ENCODE data around the gene PARD3B.

Gene PARD3B

DNA sequence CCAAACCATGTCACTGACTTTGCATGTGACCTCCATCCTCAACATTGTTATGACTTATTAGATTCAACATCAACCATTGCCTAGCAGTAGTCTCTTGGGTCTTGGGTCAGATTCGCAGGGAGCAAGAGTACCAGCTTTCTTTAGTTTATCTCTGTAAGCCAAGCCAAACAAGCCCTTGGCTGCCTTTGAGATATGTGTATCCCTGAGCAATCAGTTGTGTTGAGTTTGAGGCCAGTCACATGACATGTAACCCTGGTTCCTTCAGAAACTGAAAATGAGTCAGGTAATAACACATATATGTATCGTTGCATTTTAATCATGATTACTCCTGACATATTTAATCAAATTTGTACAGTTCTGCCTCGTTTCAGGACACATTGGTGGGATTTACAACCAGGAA, 173.3 kb downstream of the PARD3B start:
- DNase-seq: no peak

DNA sequence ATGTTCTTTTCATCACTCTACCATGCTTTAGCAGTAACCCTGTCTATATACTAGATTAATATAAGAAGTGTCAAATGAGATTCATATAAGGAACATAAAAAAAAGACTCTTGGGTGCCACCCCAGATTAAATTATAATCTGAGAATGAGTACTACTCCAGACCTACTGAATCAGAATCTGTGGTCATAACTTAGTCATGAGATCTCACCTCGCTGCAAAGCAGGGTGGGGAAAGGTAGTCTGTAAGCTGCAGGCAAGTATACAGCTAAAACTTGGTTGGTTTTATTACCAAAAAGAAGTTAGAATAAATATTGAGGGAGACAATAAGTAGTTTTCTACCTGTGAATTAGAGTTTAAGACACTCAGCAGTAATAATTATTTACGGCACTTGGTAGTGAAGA, 175.6 kb downstream of the PARD3B start:
- DNase-seq: no peak

DNA sequence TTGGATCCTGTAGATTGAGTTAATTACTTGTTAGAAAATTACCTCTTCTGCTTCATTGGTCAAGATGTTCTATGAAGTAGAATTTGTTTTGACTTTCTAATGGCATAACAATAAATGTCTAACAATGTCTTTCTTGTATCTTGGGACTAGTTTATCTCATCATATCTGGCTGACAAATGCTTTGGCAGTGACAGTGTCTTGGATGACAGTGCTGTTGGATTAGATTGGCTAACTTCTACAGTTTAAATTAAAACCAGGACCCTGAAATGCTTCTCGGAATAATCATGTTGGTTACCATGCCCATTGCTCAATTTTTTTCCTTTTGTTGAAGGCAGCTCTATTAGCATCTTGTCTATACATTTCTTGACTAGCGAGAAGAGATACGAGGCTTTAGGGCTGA, 176.9 kb downstream of the PARD3B start:
- DNase-seq: no peak

DNA sequence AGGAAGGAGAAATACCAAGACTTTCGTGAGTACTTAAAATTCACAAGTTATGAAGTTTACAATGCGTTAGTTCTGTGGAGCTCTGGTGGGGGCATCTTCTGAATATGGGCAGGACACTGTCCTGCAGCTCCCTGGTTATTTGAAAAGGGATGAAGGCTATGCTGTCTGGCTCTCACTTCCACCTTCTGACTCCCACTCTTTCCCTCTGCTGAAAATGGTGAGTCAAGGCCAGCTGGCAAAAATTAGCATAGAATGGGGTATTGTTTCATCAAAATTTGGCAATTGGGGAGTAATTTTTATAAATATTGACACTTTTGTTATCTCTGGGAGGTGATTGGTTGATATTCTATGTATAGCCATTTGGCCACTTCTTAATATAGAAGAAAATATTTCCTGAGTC, 177.4 kb downstream of the PARD3B start:
- no peak for DNase-seq

DNA sequence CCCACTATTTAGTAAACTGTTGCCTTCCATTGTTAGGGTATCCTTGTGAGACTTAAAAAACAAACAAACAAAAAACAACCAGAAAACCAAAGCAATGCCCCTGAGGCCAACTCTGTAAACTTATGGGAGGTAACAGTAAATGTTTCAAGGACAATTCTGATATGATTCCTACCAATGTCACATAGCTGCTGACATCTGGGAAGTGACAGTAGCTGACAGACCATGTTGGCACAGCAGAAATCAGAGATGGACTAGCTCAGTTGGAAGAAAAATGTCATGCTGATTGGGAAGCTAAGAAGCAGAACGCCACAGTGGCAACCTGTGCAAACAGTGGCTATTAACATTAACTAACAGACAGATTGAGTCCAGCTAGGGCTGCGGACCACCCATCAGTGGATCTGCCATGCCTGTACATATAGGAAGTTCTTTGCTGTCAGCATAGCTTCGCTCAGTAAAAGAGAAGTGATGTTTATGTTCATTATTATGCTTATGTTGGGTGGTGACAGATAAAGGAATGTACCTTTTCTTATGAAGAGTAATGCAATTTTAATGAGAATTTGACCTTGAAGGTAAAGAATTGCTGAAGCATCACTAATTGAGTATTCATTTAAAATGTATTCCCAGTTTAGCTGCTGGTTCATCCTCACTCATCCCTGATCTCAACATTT, 180.6 kb downstream of the PARD3B start:
- no peak for DNase-seq

DNA sequence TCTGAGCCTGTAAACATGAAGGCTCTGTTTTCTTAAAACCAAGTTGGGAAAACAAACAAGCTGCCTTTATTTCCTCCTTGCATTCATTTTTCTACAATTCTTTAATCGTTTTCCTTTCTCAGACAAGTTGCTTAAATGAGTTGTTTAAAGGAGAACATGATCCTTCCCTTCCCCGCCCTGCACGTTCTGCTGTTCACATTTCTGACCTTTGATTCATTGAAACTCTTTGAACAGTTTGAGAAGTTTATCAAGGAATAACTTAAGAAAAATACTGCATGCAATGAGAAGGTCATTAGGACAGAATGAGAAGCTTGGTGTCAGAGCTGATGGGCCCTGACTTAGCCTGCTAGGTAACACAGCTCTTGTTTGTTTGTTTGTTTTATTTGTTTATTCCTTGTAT, 181.6 kb downstream of the PARD3B start:
- no peak for DNase-seq

DNA sequence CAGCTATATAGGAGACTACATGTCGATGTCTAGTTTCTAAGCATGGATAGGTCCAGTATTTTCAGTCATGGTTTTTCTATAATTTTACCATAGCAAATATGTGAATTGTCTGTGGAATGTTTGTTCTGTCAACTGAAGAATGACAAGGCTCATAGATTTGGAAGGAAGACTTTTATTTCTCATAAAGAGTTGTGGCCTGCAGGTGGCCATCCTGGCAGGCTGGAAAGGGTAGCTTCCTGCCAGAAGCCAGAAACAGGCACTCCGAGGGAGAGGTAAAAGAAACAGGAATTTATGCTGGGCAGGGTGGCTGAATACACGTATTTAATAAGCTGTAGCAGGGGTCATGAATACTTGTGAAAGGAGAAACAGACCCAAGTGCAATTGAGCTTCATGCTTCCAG, 182.1 kb downstream of the PARD3B start:
- DNase-seq: no peak

DNA sequence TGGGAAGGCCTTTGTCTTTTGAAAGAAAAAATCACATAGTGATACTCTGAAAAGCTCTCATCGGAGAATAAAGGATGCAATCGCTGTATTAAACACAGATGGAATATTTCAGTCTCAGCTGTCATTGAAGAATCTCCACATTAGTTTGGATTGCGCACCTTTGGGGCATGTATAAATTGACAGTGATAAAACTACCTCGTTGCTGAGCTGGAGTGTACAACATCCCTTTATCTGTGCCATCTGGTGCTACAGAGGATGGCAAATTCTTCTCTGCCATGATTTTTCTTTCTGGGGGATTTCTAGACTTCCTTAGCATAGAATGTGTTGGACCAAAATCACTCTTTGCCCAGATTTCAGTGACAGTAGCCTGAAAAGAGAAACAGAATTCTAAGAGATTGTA, 185.3 kb downstream of the PARD3B start:
- DNase-seq: no peak

DNA sequence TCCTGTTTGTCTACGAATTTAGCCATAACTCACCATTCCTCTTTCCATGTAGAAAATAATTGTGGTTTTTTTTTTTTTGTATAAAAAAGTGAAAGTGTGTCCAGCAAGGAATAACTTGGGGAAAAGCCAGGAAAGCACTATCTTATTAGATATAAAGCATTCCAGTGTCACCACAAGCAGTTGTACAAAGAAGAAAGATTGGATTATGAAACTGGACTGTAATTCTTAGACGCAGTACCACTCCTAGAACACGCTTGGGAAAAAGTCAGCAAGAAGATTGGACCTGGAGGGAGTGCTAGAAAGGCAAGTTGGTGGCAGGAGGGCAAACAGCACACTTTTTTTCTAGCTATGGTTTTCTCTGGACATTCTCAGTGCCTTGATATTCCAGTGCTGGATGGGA, 186.7 kb downstream of the PARD3B start:
- no peak for DNase-seq

DNA sequence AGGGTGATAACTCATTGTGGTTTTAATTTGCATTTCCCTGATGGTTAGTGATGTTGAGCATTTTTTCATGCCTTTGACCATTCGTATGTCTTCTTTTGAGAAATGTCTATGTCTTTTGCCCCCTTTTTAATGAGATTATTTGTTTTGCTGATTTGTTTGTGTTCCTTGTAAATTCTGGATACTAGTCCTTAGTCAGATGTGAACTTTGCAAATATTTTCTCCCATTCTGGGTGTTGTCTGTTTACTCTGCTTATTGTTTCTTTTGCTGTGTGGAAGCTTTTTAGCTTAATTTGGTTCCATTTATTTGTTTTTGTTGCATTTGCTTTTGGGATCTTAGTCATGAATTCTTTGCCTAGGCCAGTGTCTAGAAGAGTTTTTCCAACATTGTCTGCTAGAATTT, 192.0 kb downstream of the PARD3B start:
- DNase-seq: no peak

DNA sequence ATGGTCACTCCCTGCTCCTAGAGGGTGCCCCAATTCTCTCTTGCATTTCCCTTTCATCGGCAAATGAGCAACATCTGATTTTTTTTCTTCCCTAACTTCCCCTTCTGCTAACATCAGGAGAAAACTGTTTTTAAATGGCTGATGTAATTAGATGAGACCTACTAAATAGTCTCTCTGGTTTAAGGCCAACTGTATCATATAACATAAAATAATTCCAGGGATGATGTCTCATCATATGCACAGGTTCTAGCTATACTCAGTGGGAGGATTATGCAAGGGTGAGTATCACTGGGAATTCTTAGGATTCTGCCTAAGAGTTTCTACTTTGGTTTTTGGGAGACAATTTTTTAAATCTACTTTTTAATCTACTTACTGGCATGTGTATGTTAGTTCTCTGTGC, 193.4 kb downstream of the PARD3B start:
- DNase-seq: no peak

DNA sequence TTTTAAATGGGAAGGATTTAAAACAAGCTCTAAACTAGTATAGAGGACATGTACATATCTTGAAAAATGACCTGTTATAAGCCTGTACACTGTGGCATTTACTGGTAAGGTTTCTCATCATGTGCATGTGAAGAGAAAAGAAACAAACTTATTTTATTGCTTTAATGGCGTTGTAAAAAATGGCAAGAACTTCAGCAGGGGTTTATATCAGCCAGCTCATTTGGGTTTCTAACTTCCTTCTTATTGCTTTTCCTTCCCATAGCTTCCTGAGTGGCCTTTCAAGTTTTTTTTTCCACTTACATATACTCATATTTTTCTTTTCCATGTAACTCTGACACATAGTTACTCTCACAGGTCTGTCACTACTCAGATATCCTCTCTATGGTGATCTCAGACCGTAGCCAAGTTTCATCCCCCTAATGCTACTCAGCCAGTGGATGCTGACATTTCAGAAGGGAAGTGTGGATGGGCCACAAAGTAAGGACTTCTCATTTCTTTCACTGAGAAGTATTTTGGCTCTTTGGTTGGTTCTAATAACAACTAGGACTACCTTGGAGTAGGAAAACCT, 198.2 kb downstream of the PARD3B start:
- DNase-seq: no peak

DNA sequence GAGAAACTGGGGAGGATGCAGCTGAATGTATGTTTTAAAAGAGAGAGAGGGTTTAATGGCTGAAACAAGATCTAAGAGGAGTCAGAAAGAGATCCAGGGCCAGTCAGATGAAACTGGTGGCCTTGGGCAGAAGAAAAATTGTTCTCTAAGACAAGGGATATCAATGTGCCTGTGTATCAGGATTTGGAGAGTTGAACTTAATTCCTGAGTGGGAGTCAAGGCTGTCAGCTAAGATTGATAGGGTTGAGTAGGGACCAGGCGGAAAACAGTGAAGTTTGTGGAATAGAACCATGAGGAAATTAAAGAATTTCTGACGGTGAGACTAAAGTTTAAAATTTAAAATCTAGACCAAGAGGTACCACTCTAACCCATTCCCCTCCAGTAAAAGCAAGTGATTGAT, 199.2 kb downstream of the PARD3B start:
- DNase-seq: no peak

DNA sequence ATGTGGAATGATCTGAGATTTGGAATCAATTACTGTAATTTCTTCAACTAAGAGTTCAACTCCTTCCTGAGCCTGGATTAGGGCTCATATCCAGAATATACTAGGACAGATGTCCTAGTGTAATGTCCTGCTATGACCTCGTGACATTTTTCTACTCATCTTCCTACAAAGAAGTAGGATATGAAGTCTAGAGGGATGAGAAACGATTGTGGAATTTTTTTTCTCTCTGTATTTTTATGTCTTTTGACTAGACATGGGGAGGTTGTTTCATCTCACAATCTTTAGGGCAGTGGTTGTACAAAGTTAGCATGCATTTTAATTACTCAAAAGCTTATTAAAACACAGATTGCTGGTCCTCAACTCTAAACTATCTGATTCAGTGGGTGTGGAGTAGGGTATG, 203.0 kb downstream of the PARD3B start:
- no peak for DNase-seq

DNA sequence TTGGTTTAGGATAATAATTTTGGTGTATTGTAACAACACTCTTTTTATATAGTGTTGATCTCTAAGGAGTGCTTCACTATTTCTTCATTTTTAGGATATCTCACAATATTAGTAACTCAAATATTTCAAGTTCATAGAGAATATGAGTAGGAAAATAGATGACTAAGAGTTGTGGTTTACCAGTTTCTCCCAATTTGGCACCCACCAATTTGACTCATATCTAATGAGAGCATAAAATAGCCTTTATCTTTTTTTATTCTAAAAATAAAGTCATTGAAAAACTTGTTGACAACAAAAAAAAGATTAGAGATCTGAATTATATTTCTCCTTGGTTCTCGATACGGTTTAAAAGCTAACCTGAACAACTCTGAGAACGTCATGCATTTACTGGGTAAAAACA, 204.0 kb downstream of the PARD3B start:
- DNase-seq: no peak

DNA sequence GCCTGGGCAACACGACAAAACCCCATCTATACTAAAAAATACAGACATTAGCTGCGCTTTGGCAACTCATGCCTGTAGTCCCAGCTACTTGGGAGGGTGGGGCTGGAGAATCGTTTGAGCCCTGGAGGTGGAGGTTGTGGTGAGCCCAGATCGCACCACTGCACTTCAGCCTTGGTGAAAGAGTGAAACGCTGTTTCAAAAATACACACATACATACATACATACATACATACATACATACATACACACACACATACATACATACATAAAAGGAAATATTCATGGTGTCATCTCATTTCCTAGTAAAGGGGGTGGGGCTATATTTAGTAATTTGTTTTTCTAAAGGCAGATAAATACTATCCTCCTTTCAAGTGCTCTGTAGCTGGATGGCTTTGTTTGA, 205.1 kb downstream of the PARD3B start:
- no peak for DNase-seq

DNA sequence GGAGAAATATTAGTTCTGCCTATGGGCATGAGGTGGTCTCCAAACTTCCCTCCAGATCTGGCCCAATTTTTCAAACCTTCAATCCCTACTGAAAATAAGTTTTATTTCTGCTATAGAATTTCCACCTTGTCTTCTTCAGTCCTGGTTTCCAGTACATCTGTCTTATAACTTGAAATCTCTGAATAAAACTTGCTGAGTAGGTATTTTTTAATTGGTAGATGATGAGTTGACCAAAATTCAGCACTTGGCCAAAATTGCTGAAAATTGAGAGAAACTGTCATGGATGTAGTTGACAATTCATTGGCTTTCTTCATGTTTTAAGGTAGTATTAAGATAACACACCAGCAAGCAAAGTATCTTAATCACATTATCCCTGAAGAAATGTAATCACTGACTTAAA, 206.2 kb downstream of the PARD3B start:
- DNase-seq: no peak

DNA sequence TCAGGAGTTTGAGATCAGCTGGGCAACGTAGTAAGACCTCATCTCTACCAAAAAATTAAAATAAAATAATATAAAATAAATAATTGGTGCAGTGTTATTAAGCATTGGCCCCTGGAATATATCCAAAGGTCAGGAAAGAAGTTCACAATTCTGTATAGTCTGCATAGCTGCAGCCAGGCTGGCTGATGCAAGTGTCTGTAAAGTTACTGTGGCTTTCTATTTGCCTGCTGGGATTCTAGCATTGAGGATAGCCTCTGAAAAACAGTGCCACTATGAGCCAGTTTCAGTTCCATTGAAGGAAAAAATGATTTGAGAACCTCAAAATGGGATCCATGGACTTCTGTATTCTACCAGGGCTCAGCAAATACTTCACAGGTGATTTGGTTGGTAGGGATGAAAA, 208.6 kb downstream of the PARD3B start:
- no peak for DNase-seq

DNA sequence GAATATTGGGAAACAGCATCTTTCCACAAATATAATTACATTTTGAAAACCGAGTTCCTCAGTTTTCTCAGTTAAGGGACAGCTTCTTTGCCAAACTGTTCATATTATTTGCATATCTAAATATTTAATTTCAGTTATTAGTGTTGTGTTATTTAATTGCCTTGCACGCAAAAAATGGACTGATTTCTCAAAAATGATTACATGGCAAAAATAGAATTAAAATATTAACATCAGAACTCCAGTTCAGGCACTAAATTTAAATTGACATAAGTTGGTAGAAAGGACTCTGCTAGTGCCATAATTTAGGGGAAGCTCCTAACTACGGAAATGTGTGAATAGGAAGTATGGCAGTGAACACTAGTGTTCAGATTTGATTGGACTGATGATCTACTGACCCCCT, 209.6 kb downstream of the PARD3B start:
- DNase-seq: no peak

DNA sequence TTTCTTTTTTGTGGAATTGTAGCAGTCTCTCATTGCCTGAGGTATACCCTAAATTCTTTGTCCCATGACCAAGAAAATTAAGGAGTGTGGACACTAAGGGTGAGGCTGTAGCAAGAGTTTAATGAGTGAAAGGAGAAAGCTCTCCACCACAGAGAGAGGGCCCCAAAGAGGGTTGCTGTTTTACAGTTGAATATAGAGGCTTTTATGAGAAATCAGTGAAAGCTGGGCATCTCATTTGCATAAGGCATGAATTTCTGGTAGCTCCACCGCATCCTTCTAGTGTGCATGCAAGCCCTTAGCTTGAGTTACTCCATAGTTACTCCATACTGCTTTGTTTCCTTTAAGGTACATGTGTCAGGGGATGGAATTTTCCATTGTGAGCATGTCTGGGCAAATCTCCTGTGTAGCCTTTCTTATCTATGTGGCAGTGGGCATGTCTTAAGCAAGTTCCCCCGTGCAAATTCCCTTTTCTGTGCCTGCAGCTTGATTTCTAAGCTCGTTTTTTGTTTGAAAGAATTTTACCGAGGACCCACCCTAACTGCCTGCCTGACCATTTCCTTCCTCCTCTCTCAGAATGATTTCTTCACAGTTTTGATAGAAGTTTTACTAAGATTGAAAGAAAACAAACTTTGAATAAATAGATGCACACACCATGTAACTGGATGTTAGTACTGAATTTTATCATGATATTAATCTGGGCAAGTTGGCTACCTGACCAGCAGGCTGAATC, 218.9 kb downstream of the PARD3B start:
- no peak for DNase-seq

DNA sequence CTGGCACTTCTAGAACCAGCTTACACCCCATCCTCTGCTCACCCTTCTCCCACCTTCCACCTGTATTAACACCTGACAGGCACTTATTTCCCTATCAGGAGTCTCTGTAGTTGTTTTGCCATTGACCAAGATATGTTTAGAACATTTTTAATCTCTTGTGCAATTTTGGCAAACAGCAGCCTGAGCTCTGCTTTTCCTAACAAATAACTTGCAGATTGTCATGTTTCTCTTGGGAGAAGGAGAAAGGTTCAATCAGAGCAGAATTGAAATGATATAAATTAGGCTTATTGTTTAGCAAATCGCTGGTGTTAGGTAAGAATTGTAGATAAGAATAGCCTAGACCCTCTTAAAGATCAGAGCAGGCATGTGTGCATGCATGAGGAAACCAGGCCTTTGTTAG, 225.5 kb downstream of the PARD3B start:
- DNase-seq: no peak

DNA sequence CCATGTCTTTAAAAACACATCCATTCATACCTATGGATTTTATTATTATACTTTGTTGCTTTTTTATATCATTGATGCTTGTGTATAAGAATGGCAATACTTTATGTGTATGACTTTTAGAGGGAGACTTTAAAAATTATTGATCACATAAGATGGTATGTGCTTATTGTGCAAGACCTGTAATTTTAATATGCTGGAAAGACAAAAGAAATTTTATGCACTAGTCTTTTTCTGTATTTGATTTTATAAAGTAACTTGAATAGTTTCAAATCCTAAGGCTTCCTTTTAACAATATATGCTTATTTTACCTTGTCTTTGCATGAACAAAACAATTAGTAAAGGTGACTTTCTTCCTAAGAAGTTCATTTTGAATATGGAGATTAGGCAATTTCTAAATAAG, 226.4 kb downstream of the PARD3B start:
- DNase-seq: no peak

DNA sequence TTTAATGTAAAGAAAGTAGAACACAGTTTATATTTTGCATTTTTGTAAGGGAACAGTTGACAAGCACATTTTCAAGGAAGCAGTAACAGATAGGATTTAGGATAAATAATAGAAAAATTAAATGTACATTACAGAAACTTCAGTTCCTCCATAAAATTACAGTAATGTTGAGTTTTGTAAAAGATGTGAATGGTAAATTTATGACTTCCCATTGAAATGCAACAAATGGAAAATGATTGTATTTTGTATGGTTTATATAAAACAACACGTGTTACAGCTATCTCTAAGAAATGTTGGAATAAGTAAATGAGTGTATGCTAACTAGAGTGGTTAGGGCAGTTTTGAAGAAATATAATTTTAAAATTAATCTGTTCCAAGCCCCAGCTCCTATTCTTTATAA, 227.3 kb downstream of the PARD3B start:
- DNase-seq: no peak

DNA sequence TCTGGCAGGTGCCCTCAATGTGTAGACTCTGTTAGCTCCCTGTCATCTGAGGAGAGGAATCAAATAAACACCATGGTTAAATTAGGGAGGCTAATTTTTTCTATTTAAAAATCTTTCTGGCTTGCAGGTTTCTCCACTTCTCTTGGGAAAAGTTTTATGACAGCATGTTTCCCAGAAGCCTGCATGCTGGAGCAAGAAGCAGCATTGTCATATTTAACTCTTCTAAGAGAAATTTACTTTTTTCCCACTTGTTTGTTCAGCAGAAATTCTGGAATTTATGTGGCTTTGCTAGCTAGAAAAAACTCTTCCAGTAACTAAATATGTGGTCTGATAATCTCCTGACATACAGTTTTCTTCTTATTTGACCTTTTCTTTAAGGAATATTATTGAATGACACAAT, 230.5 kb downstream of the PARD3B start:
- DNase-seq: no peak
